K562 (cell line): ENCODE results near the gene DPP10. TPM values are rescaled to one million over a fixed set of nuclear protein-coding genes. Genes with fewer than 3 reads are reported as not detected.

Source experiments
- ATAC-seq: fragments of 200-7000 bp; cut with Tn5 transposase; 3 replicates; pipeline ENCODE4 v1.9.1; 2020; ENCODE audit warnings: moderate library complexity
- BruUV-seq: library from RNA; stranded (reverse); fragments of 400-500 nt; replicated peaks from 2 replicates; lab custom pipeline; 2021; lab: Mats Ljungman, UMichigan
- CTCF ChIA-PET: fragments of 300-600 bp; formaldehyde crosslinking; extraction: SDS; loops from one replicate; lab custom pipeline; 2021; ENCODE audit warnings: low intra/inter-chr PET ratio; lab: Yijun Ruan, JAX
- POLR2A ChIA-PET: fragments of 300-600, 350-650 bp; sonication (Branson Sonifier 250); formaldehyde crosslinking; extraction: SDS; loops from one replicate; lab custom pipeline; 2021; ENCODE audit warnings: antibody characterized with exemption, inconsistent platforms; lab: Yijun Ruan, JAX
- DNase-seq, 4 experiments: peaks; one replicate each; pipeline versions ENCODE4 v3.0.0 to v3.0.0-alpha.2; 2011 to 2018; ENCODE audit warnings: low spot score in 3 of 4, mixed read lengths in 3 of 4; ENCODE audit errors: extremely low read depth in 1 of 4
- FAIRE-seq: peaks from 2 replicates; lab custom pipeline; 2011; peaks lifted over from hg19 to GRCh38; lab: Jason Lieb, UNC
- H2AFZ ChIP-seq: 2 replicates; pipeline ENCODE4 v1.6.0; 2011; ENCODE audit warnings: low read depth, low read length, control low read depth, inconsistent platforms
- H3K27ac ChIP-seq: fragments of 200-600 bp; 3 replicates; pipeline ENCODE4 v1.8.0; 2011; ENCODE audit warnings: low read depth, mild to moderate bottlenecking, control low read depth, inconsistent platforms, low read length, moderate library complexity, mixed read lengths; ENCODE audit errors: extremely low read depth
- H3K27me3 ChIP-seq, 2 experiments: fragments of 300-600 bp in 1 of 2; 2 replicates in 1 of 2; 3 replicates in 1 of 2; pipeline versions ENCODE4 v1.6.0 to v1.8.0; 2011; ENCODE audit warnings: inconsistent platforms in 2 of 2, low read length in 2 of 2, mild to moderate bottlenecking in 1 of 2, mixed read lengths in 1 of 2, moderate library complexity in 1 of 2; ENCODE audit not compliant: control insufficient read depth in 2 of 2, insufficient read depth in 2 of 2
- H3K36me3 ChIP-seq: fragments of 300-600 bp; 3 replicates; pipeline ENCODE4 v1.8.0; 2011; ENCODE audit warnings: mild to moderate bottlenecking, low read length, inconsistent platforms; ENCODE audit not compliant: control insufficient read depth, insufficient read depth
- H3K4me1 ChIP-seq, 2 experiments: fragments of 200-600 bp in 1 of 2; replicated peaks in 1 of 2; 2 replicates in 1 of 2; 3 replicates in 1 of 2; pipeline versions ENCODE4 v1.5.1 to v1.8.0; 2011; ENCODE audit warnings: inconsistent platforms in 2 of 2, low read length in 2 of 2, mild to moderate bottlenecking in 1 of 2, mixed read lengths in 1 of 2, moderate library complexity in 1 of 2; ENCODE audit not compliant: control insufficient read depth in 2 of 2, insufficient read depth in 2 of 2
- H3K4me2 ChIP-seq: 2 replicates; pipeline ENCODE4 v1.6.1; 2011; ENCODE audit warnings: low read length, control low read depth, inconsistent platforms, mixed read lengths; ENCODE audit not compliant: insufficient read depth
- H3K4me3 ChIP-seq: fragments of 200-600 bp; sonication (generic), shearing (Covaris generic); 2 replicates; pipeline ENCODE4 v1.5.1; 2016; ENCODE audit warnings: control low read depth, inconsistent platforms
- H3K79me2 ChIP-seq: fragments of 200-600 bp; 3 replicates; pipeline ENCODE4 v1.8.0; 2011; ENCODE audit warnings: low read length, inconsistent platforms; ENCODE audit not compliant: control insufficient read depth, insufficient read depth
- H3K9ac ChIP-seq, 2 experiments: 2 replicates each; pipeline versions ENCODE4 v1.6.0 to v1.6.1; 2011; ENCODE audit warnings: low read depth in 2 of 2, low read length in 2 of 2, control low read depth in 1 of 2, inconsistent platforms in 1 of 2, mild to moderate bottlenecking in 1 of 2, mixed read lengths in 1 of 2; ENCODE audit not compliant: insufficient read depth in 1 of 2
- H3K9me1 ChIP-seq: one replicate; pipeline ENCODE4 v1.6.0; 2011; ENCODE audit warnings: inconsistent platforms, mild to moderate bottlenecking, low read length, moderate library complexity; ENCODE audit not compliant: control insufficient read depth, insufficient read depth
- H3K9me3 ChIP-seq: replicated peaks from 2 replicates; pipeline ENCODE4 v1.5.1; 2011; ENCODE audit warnings: low read depth, low read length, inconsistent platforms; ENCODE audit not compliant: control insufficient read depth, insufficient read depth
- H4K20me1 ChIP-seq: replicated peaks from 2 replicates; pipeline ENCODE4 v1.6.1; 2011; ENCODE audit warnings: low read length, inconsistent platforms, mixed read lengths; ENCODE audit not compliant: control insufficient read depth, insufficient read depth
- BACH1 ChIP-seq: fragments of 200-800 bp; sonication (Bioruptor generic); IDR thresholded peaks from 2 replicates; pipeline ENCODE4 v1.6.1; 2016; ENCODE audit warnings: missing genetic modification characterization, missing compliant biosample characterization
- BCL6 ChIP-seq: fragments of 250-450 bp; sonication (Bioruptor Pico); IDR thresholded peaks from 2 replicates; pipeline ENCODE4 v1.4.0; 2020
- HDAC8 ChIP-seq: fragments of 450-650 bp; IDR thresholded peaks from 2 replicates; pipeline ENCODE4 v1.6.1; 2016; ENCODE audit warnings: mild to moderate bottlenecking, missing genetic modification characterization, moderate library complexity, missing compliant biosample characterization
- IFI16 ChIP-seq: fragments of 250-450 bp; sonication (Bioruptor Pico); IDR thresholded peaks from 2 replicates; pipeline ENCODE4 v2.1.2; 2022; ENCODE audit warnings: mild to moderate bottlenecking, inconsistent platforms
- KAT2B ChIP-seq: IDR thresholded peaks from one replicate; pipeline ENCODE4 v1.6.1; 2012; ENCODE audit warnings: low read depth, mild to moderate bottlenecking, control low read depth, inconsistent platforms, low read length, moderate library complexity
- PML ChIP-seq: IDR thresholded peaks from 2 replicates; pipeline ENCODE4 v1.6.1; 2012; ENCODE audit warnings: low read length, inconsistent platforms
- RBM39 ChIP-seq: fragments of 200-400 bp; formaldehyde crosslinking; optimal IDR thresholded peaks from 2 replicates; pipeline ENCODE3; 2018; ENCODE audit warnings: low read depth, low read length
- SPI1 ChIP-seq: IDR thresholded peaks from 2 replicates; pipeline ENCODE4 v1.6.1; 2011; ENCODE audit warnings: low read depth, low read length, control low read depth, borderline replicate concordance
- ZNF134 ChIP-seq: fragments of 250-450 bp; sonication (Bioruptor Pico); conservative IDR thresholded peaks from 2 replicates; pipeline ENCODE4 v1.4.0; 2020
- ZNF324 ChIP-seq: fragments of 250-450 bp; sonication (Bioruptor Pico); IDR thresholded peaks from 2 replicates; pipeline ENCODE4 v1.4.0; 2020; ENCODE audit warnings: mild to moderate bottlenecking
- WGBS: fragments of 100-300 bp; shearing (Covaris generic); methylation state at CpG from one replicate; pipeline ENCODE4 v1.1.6; 2016; ENCODE audit warnings: low coverage, mixed read lengths; ENCODE audit not compliant: insufficient coverage; ENCODE audit errors: missing lambda C conversion rate; 5-methylcytosine and 5-hydroxymethylcytosine counted together
- in situ Hi-C: fragments of 300-500 bp; cut with MboI; formaldehyde crosslinking; loops from 4 replicates; pipeline ENCODE4 v1.15.0; 2018; ENCODE audit warnings: inconsistent platforms, mixed read lengths
- intact Hi-C: fragments of 100-400 bp; cut with micrococcal nuclease; formaldehyde crosslinking; loops from 2 replicates; pipeline ENCODE4 v1.14.2; 2022
- polyA plus RNA-seq, 8 experiments: library from polyadenylated mRNA; depleted of rRNA in 4 of 8; stranded (reverse) in 5 of 8; unstranded in 3 of 8; fragments of >200 nt; fragmentation: Nextera tagmentation in 2 of 8; fragmentation: Illumina TruSeq in 1 of 8; extraction: Ambion mirVana in 2 of 8; extraction: Trizol in 1 of 8; gene quantifications; 2 replicates each; pipeline versions ENCODE4 v1.2.1 to v1.2.3, GENCODE V29; 2011 to 2014; ENCODE audit warnings: inconsistent platforms in 1 of 8, missing spikeins in 1 of 8
- total RNA-seq, 7 experiments: library from RNA; depleted of rRNA in 6 of 7; stranded (reverse); fragments of >200 nt in 6 of 7; fragmentation: Illumina TruSeq in 2 of 7; extraction: Trizol in 2 of 7; gene quantifications; 2 replicates each; pipeline versions ENCODE4 v1.2.1 to v1.2.3, GENCODE V29; 2011 to 2021; ENCODE audit warnings: low replicate concordance in 1 of 7
- TF ChIP-seq, protein P1 (sequence below): sonication (generic); formaldehyde crosslinking; IDR thresholded peaks from 2 replicates; pipeline ENCODE4 v1.8.0; 2022; ENCODE audit warnings: missing genetic modification reagents, mild to moderate bottlenecking, moderate library complexity, borderline replicate concordance

The DPP10 gene
- total and polyA plus RNA-seq, 9 of the 15 experiments (the other 6 are each of a cell fraction or from before 2014, with no cell fraction given): not detected

DNA sequence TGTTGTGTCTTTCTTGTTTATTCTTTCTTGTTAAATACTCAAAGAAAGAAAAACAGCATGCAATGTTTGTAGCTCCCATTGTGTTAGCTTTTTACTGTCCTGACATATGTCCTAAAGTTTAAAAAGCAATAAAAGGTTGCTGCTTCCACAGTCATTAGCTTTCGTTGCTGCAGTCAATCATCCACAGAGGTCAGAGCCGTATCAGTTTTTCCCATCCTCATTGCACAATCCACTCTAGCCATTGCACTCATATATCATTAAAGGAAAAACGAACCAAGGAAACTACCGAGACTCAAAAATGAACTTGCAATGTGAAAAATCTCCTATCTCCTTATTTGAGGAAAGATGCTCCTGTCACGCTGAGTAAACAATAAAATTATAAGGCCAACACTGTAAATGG lies 954.1 kb downstream of the DPP10 start:
- no peaks in the 10 kb centered on the region for H3K9me3 ChIP-seq

DNA sequence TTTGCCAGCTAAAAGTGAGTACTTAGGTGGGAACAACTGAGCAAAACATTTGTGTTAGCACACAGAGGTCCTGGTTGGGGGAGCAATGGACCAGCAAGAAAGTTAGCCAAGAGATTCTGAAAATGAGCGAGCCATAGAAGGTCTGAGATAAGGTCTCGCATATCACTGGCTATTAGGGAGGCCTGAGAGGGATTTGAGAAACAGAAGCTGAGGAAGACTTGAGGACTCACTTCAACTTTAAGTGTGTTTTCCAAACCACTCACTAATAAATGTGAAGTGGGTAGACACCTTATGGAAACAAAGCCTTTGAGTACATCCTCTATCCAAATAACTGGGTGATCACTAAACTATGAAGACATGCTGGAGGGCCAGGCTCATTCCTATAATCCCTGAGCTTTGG lies 958.5 kb downstream of the DPP10 start:
- intact Hi-C loops: no loop called here

More for the DNA sequence above, 954.1 kb downstream of the DPP10 start:
- DNase-seq (no peak), FAIRE-seq (no peak), ATAC-seq (no peak)
- in situ Hi-C loops (no loop called here), intact Hi-C loops (no loop called here)
- Histone ChIP-seq H3K36me3 (no peaks in the 10 kb centered on the region), H3K27ac (no peak overlapping the region), H2AFZ (no peak overlapping the region), H3K4me2 (no peak overlapping the region), H3K79me2 (no peaks in the 10 kb centered on the region), H3K4me1 (no peaks in the 10 kb centered on the region), H3K9me1 (no peaks in the 10 kb centered on the region), H3K4me3 (no peak overlapping the region), H4K20me1 (no peaks in the 10 kb centered on the region), H3K9ac (no peak overlapping the region), H3K27me3 (no peaks in the 10 kb centered on the region)
- ChIA-PET CTCF (no interaction called here), POLR2A (no interaction called here)
- 1% methylated on average over 5 of the region's 5 CpGs for WGBS
- BruUV-seq: no TSS peak
- TF ChIP-seq ZNF324 (CRISPR knock-in tag): no peak
- no peak for TF ChIP-seq RBM39
- no peak for TF ChIP-seq PML
- TF ChIP-seq IFI16 (CRISPR knock-in tag): no peak

More for the DNA sequence above, 958.5 kb downstream of the DPP10 start:
- Histone ChIP-seq H3K9ac (no peak overlapping the region), H3K4me3 (no peak overlapping the region), H3K36me3 (no peaks in the 10 kb centered on the region), H2AFZ (no peak overlapping the region), H3K27ac (no peak overlapping the region), H3K9me1 (no peaks in the 10 kb centered on the region), H3K9me3 (no peaks in the 10 kb centered on the region), H3K27me3 (no peaks in the 10 kb centered on the region), H3K4me2 (no peak overlapping the region), H4K20me1 (no peaks in the 10 kb centered on the region)
- in situ Hi-C loops: no loop called here
- POLR2A ChIA-PET: no interaction called here
- 4% methylated on average over 2 of the region's 2 CpGs for WGBS
- no TSS peak for BruUV-seq
- FAIRE-seq: no peak
- TF ChIP-seq HDAC8 (tag) (no peak), SPI1 (no peak), BACH1 (tag) (no peak), KAT2B (no peak), ZNF134 (no peak), BCL6 (CRISPR knock-in tag) (no peak)
- TF ChIP-seq, protein P1, sequence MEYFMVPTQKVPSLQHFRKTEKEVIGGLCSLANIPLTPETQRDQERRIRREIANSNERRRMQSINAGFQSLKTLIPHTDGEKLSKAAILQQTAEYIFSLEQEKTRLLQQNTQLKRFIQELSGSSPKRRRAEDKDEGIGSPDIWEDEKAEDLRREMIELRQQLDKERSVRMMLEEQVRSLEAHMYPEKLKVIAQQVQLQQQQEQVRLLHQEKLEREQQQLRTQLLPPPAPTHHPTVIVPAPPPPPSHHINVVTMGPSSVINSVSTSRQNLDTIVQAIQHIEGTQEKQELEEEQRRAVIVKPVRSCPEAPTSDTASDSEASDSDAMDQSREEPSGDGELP (CRISPR knock-in tag): no peak
- TF ChIP-seq, all 486 proteins: peak for 0
- no peaks in the 10 kb centered on the region for H3K4me1 ChIP-seq
- H3K79me2 ChIP-seq: no peaks in the 10 kb centered on the region
- ATAC-seq: no peak
- DNase-seq: no peak
- CTCF ChIA-PET: no interaction called here
